ENCODE results near the gene ZIC1.

Gene ZIC1

DNA sequence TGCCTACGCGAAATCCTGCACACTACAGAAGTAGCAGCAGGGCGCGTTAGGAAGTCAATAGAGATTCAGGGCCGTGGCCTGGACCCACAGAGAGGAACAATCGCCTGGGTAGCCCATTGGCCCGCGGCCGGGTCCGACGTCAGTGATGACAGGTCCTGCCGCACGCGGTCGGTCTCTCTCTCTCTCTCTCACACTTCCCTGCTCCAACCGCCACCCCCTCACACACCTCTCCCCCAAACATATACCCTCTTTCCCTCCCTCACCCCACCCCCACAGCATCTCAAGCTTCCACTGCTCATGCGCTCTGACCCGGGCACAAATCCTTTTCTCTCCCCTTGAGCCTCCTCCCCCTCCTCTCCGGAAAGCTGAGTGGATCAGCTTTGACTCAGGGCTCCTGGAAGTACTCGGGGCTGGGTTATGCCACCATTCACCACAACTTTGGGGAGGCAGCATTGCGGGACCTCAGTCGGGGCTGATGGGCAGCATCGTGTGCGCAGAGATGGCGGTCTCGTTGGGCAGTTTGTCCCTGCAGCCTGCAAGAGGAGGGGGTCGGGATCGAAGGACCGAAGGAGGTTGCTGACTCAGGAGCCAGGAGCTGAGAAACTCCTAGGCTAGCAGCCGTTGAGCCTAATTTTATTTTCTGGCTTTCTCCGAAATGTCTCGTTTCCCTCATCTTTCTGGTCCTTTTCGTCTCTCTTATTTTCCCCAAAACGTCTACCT is 11.8 kb upstream of the ZIC1 start:
- DNase-seq, result no peak

DNA sequence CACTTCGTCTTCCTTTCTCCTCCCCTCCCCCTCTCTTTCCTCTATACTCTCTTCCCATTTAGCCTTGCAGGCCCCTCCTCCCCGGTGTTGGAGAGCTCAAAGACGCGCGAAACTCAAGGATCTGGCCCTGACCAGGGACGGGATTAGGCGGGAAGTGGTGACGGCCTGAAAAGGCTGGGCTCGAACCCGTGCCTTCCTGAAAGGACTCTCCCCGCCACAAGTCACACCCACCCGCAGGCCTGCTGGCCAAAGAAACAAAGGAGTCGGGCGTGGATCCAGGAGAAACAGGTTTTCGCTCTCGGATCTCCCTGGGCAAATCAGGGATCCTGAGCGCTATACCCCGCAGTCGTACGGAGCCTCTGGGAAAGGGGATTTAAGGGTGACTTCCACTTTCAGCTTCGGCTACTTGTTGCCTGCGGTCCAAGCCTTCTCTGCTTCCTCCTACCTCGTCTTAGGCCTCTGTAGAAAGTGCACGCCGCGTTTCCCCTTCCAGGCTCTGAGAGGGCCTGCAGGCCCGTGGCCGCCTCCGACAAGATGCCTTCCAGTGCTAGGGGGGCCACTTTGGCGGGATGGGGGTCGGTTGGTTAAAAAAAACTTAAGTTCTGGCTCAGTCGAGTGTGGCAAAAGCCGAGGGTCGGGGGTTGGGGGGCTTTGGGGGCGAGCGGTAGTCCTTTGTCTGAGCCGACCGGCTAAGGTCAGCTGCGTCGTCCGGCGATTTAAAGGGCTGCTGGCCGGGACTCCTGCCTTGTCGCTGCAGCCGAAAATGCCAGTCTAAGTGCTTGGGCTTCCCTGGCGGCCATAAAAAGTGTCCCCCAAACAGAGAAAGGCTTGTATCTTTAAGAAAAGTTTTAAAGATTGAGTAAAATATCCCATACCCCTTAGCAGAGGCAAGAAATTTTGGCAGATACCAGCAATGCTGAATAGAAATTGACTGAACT is 11.0 kb upstream of the ZIC1 start:
- no peak for DNase-seq

DNA sequence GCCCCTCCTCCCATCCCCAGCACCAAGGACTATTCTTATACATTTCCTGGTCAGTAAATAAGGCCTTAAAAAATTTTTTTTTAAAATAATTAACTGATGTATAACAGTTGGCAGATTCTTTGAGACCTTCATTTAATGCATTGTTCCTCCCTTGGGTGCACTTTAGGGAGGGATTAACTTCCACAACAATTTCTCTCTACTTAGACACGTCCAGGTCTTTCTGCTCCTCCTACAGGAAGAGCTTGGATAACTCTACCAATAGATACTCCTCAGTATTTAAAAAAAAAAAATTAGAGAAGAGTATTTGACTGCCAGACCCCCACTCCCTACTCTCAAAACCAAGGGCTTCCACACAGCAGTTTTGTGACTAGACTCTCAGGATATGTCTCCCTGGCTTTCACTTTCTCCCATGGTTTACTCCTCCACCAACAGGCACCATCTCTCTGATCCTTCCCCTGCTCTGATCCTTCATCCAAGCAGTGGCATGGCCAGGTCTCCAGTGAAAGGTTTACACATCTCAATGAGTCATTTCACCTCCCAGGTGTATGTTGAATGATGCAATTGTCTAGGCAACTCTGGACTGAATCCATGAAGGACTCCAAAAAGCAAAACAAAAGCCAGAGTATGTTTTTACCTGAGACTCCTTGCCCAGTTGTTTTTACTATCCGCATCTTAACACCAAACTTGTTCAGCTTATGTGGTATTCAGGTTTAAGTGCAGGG is 10.2 kb upstream of the ZIC1 start:
- DNase-seq, result no peak

DNA sequence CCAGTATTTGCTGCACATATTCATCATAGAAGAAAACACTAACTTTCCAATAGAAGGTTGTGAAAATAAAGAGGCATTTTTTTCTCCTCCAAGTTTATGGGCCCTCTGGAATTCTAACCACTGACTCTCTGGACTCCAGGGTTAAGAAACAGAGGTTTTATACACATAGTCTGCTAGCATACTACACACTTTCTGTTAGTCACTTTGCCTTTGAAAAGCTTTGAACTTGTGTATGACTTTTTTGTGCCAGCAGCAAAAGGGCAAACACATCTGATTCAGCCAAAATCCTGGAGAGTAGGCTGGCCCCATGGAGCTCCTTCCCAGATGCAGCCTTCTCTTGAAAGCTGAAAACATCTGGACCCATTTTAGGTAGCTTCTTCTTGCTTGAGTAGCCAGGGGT is 9.1 kb upstream of the ZIC1 start:
- DNase-seq, result no peak

DNA sequence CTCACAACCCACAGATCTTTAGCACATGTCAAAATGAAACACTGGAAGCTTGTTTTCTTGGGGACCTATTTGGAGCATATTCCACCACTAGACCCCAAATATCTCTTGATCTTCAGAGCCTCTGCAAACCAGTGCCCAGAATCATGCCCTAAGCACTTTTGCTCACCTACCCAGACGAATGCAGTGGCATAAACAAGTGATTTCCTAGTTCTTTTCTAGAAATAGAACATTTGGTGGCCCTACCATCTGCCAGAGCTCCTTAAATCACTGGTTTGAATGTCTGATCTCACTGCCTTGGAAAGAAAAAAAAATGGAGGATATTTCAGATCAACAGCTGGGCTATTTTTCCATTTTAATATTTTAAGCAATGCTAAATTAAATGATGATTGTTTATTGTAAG is 8.2 kb upstream of the ZIC1 start:
- no peak for DNase-seq

DNA sequence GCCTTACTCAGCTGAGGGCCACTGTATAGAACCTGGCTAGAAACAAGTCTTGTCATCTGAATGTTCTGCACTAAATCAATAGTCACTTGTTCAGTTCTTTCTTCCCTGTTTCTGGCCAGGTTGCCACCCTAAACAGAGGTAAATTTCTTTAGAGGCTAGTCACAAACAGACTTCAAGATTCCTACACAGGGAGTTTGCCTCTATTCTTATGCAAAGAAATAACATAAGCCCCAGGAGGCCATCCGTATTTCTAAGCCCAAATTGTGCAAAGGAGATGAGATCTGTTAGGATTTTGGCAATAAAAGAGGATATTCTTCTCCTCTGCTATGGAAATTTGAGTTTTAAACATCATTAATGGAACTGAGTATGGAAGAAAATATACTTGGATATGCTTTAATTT is 7.7 kb upstream of the ZIC1 start:
- no peak for DNase-seq

DNA sequence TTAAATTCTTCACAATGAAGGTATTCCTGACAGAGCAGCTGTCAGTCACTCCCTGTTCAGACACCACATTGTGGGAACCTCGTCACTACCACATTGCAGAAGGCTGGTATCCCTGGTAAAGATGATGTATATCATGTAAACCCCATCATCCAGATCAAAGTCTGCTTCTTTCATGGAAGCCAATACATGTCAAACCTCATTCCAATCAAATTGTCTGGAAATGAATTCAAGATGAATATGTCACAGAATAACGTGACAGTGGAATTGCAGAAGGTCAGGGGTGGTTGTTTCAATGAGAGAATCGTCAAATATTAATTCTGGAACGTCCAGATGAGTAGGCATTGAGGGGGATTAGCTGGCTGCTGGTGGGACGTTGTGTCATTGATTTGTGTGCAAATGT is 7.0 kb upstream of the ZIC1 start:
- DNase-seq, result no peak

DNA sequence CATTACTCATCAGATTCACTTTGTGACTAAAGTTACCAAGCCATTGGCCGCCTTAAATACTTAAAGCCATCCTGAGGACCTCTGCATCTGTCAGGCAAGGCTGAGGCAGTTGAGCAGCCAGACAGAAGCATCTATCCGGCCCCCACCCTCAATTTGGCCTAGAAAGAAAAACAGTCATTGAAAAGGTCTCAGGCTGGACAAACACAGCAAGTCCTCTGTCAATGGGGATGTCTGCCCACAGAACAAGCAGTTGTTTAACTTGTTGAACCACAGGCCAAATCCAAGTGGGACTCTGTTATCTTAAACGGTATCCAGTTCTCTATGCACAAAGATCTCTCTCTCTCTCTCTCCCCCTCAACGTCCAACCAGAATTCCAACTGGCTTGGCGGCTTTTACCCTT is 5.7 kb upstream of the ZIC1 start:
- DNase-seq, result no peak

DNA sequence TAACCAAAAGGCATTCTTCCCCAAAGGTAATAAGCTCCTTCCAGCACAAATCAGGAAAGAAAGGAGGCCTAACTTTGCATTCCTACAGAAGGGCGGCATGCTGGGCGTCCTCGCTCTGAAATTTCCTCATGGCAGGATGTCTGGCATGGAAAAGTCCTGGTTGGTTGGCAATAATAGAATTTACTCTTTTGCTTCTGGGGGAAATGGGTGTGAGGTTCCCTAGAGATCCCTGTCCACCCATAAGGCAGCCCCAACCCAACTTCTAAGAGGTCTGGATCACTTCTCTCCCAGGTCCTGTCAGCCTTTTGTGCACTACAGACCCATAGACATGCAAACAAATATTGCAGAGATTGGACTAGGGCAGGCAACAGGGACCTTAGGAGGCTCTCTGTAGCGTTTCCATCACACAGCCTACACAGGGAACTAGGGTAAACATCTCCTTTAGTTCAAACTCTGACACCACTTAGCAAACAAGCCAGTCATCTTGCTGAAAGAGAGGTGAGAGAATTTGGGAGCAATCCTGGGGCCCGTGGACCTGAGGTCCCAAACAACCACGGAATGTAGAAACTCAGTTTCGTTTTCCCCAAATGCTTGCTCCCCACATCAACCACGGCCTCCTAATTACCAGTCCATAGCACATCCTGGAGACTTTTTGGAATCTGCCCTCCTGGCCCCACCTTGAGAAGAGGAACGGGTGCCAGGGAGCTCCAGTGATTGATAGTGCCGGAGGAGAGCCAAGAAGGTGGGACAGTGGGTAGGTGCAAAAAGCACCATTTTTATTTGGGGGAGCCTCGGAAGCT is 5.0 kb upstream of the ZIC1 start:
- DNase-seq, result no peak

DNA sequence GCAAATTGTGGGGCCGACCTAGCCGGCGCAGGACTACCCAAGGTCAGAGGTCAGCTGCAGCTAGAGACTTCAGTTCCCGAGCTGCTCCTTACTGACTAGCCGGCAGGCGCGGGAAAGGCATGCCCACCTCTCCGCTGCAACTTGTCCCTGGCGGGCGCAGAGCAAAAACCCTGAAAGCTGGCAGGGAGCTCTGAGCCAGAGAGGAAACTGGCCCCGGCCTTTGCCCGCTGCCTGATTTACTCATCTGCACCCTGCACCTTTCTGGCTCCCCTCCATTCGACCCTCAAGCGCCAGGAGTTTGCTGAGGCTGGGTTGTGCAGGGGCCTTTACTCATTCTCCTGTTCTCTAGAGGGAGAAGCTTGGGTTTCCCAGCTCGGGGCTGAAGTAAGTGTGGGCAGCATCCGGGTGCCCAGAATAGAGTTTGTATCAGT is 4.3 kb upstream of the ZIC1 start:
- DNase-seq, result no peak

DNA sequence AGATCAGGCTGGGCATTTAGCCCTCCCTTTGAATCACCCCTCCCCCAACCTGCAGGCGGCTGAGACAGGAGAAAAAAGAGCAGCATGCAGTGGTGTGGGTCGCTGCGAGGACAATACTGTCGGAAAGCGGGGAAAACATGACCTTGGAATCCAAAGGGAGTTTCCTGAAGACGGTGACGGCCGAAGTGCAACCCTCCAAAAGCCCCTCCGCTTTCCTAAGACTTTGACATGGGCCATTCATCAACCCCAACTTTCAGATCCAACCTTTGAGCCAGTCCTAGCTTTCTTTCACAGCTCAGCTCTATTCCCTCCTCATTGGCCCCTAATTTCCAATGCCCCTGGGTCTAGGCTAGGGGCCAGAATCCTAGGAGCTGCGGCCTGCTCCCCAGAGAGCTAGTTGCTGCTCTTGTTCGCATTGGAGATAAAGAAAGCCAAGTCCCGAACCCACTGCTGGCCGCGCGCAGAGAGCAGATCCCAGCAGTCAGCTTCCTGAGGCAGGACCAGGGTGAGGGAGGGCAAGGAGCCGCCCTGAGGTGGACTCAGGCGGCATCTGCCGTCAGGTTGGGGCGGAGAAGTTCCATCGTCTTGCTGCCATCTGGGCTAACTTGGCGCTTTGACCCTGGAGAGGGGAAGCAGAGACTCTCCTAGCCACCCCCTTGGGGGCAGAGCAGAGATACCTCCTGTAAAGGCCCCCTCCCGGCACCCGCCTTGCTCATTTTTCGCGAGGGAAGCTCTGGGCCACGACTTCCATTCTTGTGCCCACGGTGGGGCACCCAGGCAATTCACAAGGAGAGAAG is 3.7 kb upstream of the ZIC1 start:
- no peak for DNase-seq

DNA sequence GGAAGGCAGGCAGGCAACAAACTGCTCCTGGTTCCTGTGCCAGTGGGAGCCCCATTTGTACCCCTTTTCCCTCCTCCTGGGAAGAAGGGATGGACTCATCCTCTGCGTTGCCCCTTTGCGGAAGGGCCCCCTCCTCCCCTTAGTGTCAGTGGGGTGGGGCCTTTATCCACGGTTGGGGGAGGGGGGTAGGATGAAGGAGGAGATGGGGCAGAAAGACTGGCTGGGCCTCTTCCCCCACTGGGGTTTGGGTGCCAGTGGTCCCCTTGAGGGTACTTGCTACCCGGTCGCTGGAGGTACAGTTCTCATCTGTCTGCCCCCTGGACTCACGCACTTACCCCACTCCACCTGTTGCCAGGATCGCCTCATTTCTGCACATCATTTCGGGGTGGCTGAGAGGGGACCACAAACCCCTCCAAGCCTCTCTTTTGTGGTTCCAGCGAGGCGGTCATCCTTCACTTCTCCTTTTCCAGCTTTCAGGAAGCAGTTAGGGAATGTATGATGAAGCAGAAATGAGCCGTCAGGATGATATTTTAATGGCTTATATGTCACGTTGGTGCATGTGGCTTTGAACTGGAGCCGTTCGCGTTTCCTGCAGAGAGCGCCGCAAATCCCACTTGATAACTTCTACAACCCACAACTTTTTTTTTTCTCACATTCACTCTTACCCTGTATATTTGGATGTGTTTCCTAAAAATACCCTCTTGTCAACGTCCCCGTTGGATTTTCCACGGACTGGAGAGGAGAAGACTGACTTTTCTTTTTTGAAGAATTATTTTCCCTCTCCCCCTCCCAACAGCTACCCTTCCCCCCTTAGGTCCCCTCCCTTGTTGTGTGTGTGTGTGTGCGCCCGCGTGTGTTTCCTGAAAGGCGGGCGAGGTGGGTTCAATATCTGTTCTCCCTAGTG is 2.9 kb upstream of the ZIC1 start, which contains the start of gene ZIC4:
Gene ZIC4 (minus strand): TSS at position 516 of the 904 bp plus-strand sequence. CDS start 3,746 bp downstream, outside the sequence.
- no peak for DNase-seq

DNA sequence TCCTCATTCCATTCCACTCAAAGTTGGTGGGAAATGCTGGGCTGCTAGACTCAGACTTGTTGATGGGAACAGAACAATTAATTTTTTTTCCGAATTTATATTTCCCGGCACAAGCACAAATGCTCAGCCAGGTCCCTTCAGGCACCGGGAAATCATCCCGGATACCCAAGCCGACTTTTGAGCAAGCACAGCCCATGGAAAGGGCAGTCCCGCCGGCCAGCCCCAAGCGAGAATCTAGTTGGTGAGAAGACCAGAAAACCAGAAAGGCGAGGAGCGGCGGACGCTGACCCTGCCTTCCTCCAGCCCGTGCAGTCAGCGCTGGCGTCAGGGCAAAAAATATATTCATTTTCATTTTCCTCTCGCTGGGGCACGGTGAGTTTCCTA is 2.1 kb upstream of the ZIC1 start:
- no peak for DNase-seq

DNA sequence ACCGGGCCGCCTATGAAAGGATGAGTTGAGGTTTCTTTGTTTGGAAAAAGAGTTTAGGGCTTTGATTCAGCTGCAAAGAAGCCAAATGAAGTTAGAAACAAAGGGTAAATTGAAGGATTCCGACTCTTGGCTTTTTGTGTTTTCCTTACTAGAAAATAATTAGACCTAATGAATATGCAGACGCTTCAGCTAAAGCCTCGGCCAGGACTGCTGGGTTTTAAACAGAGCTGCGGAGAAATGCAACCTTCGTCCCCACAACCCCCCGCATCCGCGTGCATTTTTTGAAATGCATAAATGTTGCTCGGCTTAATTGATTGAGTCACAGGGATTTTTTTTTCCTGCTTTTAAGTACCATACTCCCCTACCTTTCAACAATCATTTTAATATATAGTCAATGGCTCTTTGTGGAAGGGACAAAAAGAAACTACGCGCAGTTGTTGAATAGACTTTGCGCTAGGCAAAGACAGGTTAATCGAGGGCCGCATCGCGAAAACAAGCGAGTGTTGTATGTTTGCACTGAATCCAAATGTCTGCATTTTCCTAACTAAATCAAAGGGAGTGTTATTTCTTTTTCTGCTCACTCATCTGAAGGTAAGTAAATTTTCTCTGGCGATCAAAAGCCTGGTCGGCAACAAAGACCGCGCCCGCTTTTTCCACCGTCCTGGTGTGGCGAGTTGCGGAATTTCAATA is 1.5 kb upstream of the ZIC1 start:
- no peak for DNase-seq

DNA sequence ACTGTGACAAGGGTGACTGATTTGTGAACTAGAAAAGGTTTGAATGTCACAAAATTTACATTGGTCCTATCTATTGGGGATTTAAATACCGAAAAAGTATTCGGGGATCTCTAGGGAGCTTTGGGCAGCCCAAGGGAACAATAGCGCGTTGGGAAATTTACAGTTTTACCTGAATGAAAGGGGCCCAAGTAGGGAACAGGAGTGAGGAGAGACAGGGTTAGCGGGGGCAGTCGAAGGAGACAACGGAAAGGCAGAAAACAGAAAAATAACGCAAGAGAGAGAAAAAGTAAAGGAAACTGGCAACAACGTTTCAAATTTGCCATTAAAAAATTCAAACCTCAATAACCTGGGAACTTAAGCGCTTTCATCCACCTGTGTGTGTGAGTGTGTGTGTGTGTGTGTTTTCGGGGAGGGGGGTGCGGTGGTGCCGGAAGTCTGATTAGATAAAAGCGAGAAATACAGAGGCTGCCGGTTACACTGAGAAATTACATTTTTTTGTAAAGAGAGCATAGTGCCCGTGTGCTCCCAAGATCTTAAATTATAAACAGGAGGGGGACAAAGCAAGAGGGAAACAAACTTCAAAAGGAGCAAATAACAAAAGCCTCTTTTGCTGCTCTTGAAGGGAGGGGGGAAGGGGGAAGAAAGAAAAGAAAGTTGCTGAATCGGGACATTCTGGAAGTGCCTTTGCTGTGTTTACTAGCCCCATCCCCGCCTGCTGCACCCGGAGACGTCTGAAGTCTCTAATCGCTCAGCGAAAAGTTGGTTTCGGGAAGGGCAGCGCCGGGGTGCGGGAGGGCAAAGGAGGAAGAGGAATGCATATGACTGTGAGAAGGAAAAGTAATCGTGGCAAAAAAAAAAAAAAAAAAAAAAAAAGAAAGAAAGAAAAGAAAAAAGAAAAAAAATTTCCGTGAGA is 721 bp upstream of the ZIC1 start:
- DNase-seq, result no peak

DNA sequence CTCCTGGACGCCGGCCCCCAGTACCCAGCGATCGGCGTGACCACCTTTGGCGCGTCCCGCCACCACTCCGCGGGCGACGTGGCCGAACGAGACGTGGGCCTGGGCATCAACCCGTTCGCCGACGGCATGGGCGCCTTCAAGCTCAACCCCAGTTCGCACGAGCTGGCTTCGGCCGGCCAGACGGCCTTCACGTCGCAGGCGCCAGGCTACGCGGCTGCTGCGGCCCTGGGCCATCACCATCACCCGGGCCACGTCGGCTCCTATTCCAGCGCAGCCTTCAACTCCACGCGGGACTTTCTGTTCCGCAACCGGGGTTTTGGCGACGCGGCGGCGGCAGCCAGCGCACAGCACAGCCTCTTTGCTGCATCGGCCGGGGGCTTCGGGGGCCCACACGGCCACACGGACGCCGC is 956 bp downstream of the ZIC1 start:
- no peak for DNase-seq

DNA sequence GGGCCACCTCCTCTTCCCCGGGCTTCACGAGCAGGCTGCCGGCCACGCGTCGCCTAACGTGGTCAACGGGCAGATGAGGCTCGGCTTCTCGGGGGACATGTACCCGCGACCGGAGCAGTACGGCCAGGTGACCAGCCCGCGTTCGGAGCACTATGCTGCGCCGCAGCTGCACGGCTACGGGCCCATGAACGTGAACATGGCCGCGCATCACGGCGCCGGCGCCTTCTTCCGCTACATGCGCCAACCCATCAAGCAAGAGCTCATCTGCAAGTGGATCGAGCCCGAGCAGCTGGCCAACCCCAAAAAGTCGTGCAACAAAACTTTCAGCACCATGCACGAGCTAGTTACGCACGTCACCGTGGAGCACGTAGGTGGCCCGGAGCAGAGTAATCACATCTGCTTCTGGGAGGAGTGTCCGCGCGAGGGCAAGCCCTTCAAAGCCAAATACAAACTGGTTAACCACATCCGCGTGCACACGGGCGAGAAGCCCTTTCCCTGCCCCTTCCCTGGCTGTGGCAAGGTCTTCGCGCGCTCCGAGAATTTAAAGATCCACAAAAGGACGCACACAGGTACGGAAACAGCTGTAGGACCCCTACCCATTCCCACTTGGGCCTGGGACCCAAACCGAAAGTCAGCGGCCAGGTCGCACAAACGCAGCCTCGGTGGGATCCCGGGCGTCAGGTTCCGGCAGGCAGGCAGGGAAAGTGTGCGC is 1.5 kb downstream of the ZIC1 start:
- DNase-seq, result no peak

DNA sequence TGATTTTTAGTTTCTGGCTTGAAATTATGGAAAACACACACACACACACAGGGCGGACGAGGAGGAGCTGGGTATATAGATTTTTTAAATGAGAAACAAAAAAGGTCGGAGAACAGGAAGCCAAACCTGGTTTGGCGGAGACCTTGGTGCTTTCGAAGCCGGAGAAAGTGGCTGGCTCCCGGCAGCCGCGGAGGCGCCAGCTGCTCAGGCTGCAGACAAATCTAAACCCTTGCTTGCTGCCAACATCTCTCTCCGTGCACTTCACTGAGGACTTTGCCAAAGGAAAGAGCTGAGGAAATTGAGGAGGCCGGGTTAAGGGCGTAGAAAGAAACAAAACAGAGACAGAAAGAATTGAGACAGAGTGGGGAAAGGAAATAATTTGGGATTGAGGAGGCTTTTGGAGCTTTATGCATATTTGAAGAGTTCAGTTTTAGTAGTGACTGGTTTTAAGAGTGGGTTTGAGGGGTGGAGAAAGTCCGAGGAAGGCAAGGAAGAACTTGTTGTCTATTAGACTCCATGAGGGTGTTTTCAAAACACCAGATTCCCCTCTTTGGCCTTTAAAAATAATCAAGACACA is 2.2 kb downstream of the ZIC1 start:
- DNase-seq, result no peak

All from NCI-H1436 treated with DMSO at 0.1 percent for 48 hours (cell line).